GM19397 (cell line): ENCODE measurements around the gene ARHGEF12.

ENCODE experiments used
- ATAC-seq: cut with Tn5 transposase; IDR thresholded peaks from one replicate; pipeline ENCODE4 v1.9.1; 2021; ENCODE audit warnings: mild to moderate bottlenecking, moderate library complexity; ENCODE audit not compliant: unreplicated experiment

The ARHGEF12 gene

GRCh38 chr11:120338107-120338933, 2.1 kb downstream of the ARHGEF12 start:
- no peak for ATAC-seq

GRCh38 chr11:120339394-120339890, 3.2 kb downstream of the ARHGEF12 start:
- ATAC-seq = no peak

GRCh38 chr11:120340529-120340928, 4.3 kb downstream of the ARHGEF12 start:
- ATAC-seq = no peak

GRCh38 chr11:120342226-120342625, 6.0 kb downstream of the ARHGEF12 start:
- ATAC-seq = no peak

GRCh38 chr11:120342678-120343077, 6.5 kb downstream of the ARHGEF12 start:
- no peak for ATAC-seq

- ATAC-seq = peak; percentile 60
These were observed 7.2 kb downstream of the ARHGEF12 start for GRCh38 chr11:120343429-120343828.

GRCh38 chr11:120344302-120345004, 8.2 kb downstream of the ARHGEF12 start:
- peak; percentile 80 for ATAC-seq

GRCh38 chr11:120346233-120346632, 10.0 kb downstream of the ARHGEF12 start:
- ATAC-seq = no peak

GRCh38 chr11:120350637-120351036, 14.4 kb downstream of the ARHGEF12 start:
- ATAC-seq = no peak

- no peak for ATAC-seq
These were observed 16.2 kb downstream of the ARHGEF12 start for GRCh38 chr11:120352405-120352804.

GRCh38 chr11:120354068-120354467, 17.9 kb downstream of the ARHGEF12 start:
- ATAC-seq = no peak

GRCh38 chr11:120354779-120355178, 18.6 kb downstream of the ARHGEF12 start:
- ATAC-seq = no peak

- no peak for ATAC-seq
These were observed 21.4 kb downstream of the ARHGEF12 start for GRCh38 chr11:120357620-120358019.

- ATAC-seq = no peak
These were observed 22.5 kb downstream of the ARHGEF12 start for GRCh38 chr11:120358729-120359128.

- ATAC-seq = no peak
These were observed 27.2 kb downstream of the ARHGEF12 start for GRCh38 chr11:120363436-120363835.

- no peak for ATAC-seq
These were observed 29.3 kb downstream of the ARHGEF12 start for GRCh38 chr11:120365512-120365911.

GRCh38 chr11:120372296-120372695, 36.1 kb downstream of the ARHGEF12 start:
- no peak for ATAC-seq

- ATAC-seq = no peak
These were observed 38.9 kb downstream of the ARHGEF12 start for GRCh38 chr11:120375076-120375475.

- no peak for ATAC-seq
These were observed 40.5 kb downstream of the ARHGEF12 start for GRCh38 chr11:120376547-120377182.

GRCh38 chr11:120378474-120378873, 42.3 kb downstream of the ARHGEF12 start:
- ATAC-seq = no peak

GRCh38 chr11:120381401-120381800, 45.2 kb downstream of the ARHGEF12 start:
- ATAC-seq = no peak
